ENCODE measurements around the gene BRSK1. TPM values are rescaled to one million over a fixed set of nuclear protein-coding genes. Genes with fewer than 3 reads are reported as not detected.

Gene BRSK1
- total and polyA plus RNA-seq, 2 of the 8 experiments (the other 6 are each of a cell fraction or from before 2014, with no cell fraction given), result 27.6 to 32.7 TPM

GRCh38 chr19:55300886-55301458 is 17.2 kb downstream of the BRSK1 start:
- Histone ChIP-seq H3K36me3 (ENCODE audit: control insufficient read depth in 2 of 4, insufficient read depth in 4 of 4, low read length in 3 of 4) (peaks cover 10 to 35% (median 24%) of the 10 kb centered on the region in 4 experiments), H3K4me1 (replicated peaks in 1 of 4; ENCODE audit: control insufficient read depth in 3 of 4, insufficient read depth in 4 of 4, low read length in 3 of 4) (peaks cover 0 to 8% (median 3%) of the 10 kb centered on the region in 4 experiments; a peak in 3 of 7 replicates), H4K91ac (replicated peaks; ENCODE audit: insufficient read length, low read length) (no peak overlapping the region), H3K4ac (replicated peaks; ENCODE audit: insufficient read length, low read depth, low read length) (peak overlapping the region; percentile 66), H3K79me1 (ENCODE audit: low read depth, low read length) (no peaks in the 10 kb centered on the region; the same call in 1 of the 2 replicates), H3K27me3 (replicated peaks in 1 of 4; ENCODE audit: control insufficient read depth in 3 of 4, extremely low read depth in 1 of 4, insufficient read depth in 3 of 4, low read length in 3 of 4) (no peaks in the 10 kb centered on the region), H3K4me2 (ENCODE audit: insufficient read depth in 1 of 2, low read depth in 2 of 2, low read length in 2 of 2) (0 out of 4 replicates have a peak overlapping the region, but pooled peaks of 1 of the 2 experiments have one; percentile 36), H3K4me3 (ENCODE audit: extremely low read depth in 1 of 4, insufficient read depth in 2 of 4, low read depth in 3 of 4, low read length in 4 of 4) (no peak overlapping the region; a peak in 1 of 8 replicates), H2BK20ac (ENCODE audit: low read length) (no peak overlapping the region), H3K23ac (ENCODE audit: insufficient read length) (no peak overlapping the region), H3K56ac (replicated peaks; ENCODE audit: insufficient read length, low read depth, low read length) (no peak overlapping the region), H3K27ac (ENCODE audit: low read depth, low read length) (no peak overlapping the region), H3K79me2 (ENCODE audit: control insufficient read depth in 1 of 2, insufficient read depth in 2 of 2, low read length in 2 of 2) (no peaks in the 10 kb centered on the region), H2AFZ (ENCODE audit: low read length) (no peak overlapping the region), H4K5ac (ENCODE audit: insufficient read length, low read depth, low read length) (no peak overlapping the region), H2BK12ac (ENCODE audit: low read depth, low read length) (peak overlapping the region; percentile 55; the same call in 1 of the 2 replicates), H2BK15ac (ENCODE audit: low read length) (peak overlapping the region; percentile 31; the same call in 1 of the 2 replicates), H2BK120ac (replicated peaks; ENCODE audit: low read depth, low read length) (no peak overlapping the region), H3K14ac (ENCODE audit: insufficient read length) (no peak overlapping the region), H4K20me1 (replicated peaks in 1 of 2; ENCODE audit: control insufficient read depth in 1 of 2, insufficient read depth in 2 of 2, low read length in 2 of 2) (peaks cover 0 to 5% of the 10 kb centered on the region in 2 experiments), H3K9me3 (ENCODE audit: insufficient read depth in 2 of 2, low read depth in 1 of 2, low read length in 1 of 2) (no peaks in the 10 kb centered on the region), H3K23me2 (ENCODE audit: low read depth, low read length) (peaks cover 2% of the 10 kb centered on the region; the same call in 1 of the 2 replicates), H3K9ac (replicated peaks in 1 of 4; ENCODE audit: extremely low read depth in 1 of 4, low read depth in 3 of 4, low read length in 3 of 4) (no peak overlapping the region; a peak in 1 of 7 replicates), H3K18ac (ENCODE audit: extremely low read depth, low read length) (no peak overlapping the region), H4K8ac (ENCODE audit: extremely low read depth, insufficient read depth, low read length) (peak overlapping the region; percentile 51; the same call in 1 of the 2 replicates), H2AK5ac (ENCODE audit: low read depth, low read length) (no peak overlapping the region), H2BK5ac (ENCODE audit: low read depth, low read length) (no peak overlapping the region)
- ChIA-PET CTCF (ENCODE audit: partially characterized antibody) (interaction anchor here (0.6 to 3.9 kb wide), 47 partner anchors 9 to 184 kb away, joined by 3 to 37 read pairs (median 4); partner anchors contain the start of genes GARIN5B, IL11, KMT5C and NAT14), POLR2A (ENCODE audit: partially characterized antibody) (interaction anchor here (0.7 to 3.8 kb wide), 19 partner anchors 10 to 105 kb away, joined by 3 to 32 read pairs (median 4); partner anchors contain the start of genes KMT5C and TMEM238)
- 84% methylated on average over 15 of the region's 15 CpGs; no CpG with 5 or more reads in 1 of the 2 experiments for WGBS, 2 experiments (ENCODE audit: extremely low coverage in 1 of 2, insufficient coverage in 1 of 2, insufficient read length in 1 of 2, insufficient replicate concordance in 2 of 2, low coverage in 1 of 2, low lambda C conversion rate in 2 of 2, missing lambda C conversion rate in 1 of 2)
- DNase-seq (ENCODE audit: low read depth in 1 of 2, low spot score in 2 of 2), result no peak
- FAIRE-seq, result no peak
- no peak for TF ChIP-seq TBP (IDR thresholded peaks at IDR 0.05; ENCODE audit: low read depth, low read length)
- no peak for TF ChIP-seq SIRT6 (IDR thresholded peaks at IDR 0.05; ENCODE audit: low read length)
- no peak for TF ChIP-seq POLR2AphosphoS5 (IDR thresholded peaks at IDR 0.05; ENCODE audit: low read depth, low read length)
- no peak for TF ChIP-seq EZH2 (IDR thresholded peaks at IDR 0.05; ENCODE audit: low read depth, low read length, severe bottlenecking)
- no peak for TF ChIP-seq RFX5 (IDR thresholded peaks at IDR 0.05; ENCODE audit: borderline replicate concordance, low read depth, low read length)
- no peak for TF ChIP-seq SAP30 (IDR thresholded peaks at IDR 0.05; ENCODE audit: insufficient read depth, insufficient replicate concordance, low read length)
- TF ChIP-seq POU5F1 (IDR thresholded peaks at IDR 0.05; ENCODE audit: low read depth, low read length), result no peak
- no peak for TF ChIP-seq PHF8 (conservative IDR thresholded peaks at IDR 0.05; ENCODE audit: low read depth, low read length)
- no peak for TF ChIP-seq BACH1 (IDR thresholded peaks at IDR 0.05; ENCODE audit: low read length)
- no peak for TF ChIP-seq MAX (IDR thresholded peaks at IDR 0.05)
- no peak for TF ChIP-seq NRF1 (IDR thresholded peaks at IDR 0.05; ENCODE audit: low read depth, low read length)
